C4-2B (cell line): Measurements from ENCODE around the gene TUBGCP5.

Experiments
- H3K27ac ChIP-seq: fragments of 450-650 bp; 2 replicates; pipeline ENCODE4 v1.5.1; 2017
- ZFX ChIP-seq: fragments of 450-650 bp; IDR thresholded peaks from 2 replicates; pipeline ENCODE4 v1.6.1; 2017
- TF ChIP-seq, protein P1 (sequence below): fragments of 450-650 bp; conservative IDR thresholded peaks from 2 replicates; pipeline ENCODE4 v1.5.1; 2017; ENCODE audit warnings: mild to moderate bottlenecking

TUBGCP5 gene

DNA sequence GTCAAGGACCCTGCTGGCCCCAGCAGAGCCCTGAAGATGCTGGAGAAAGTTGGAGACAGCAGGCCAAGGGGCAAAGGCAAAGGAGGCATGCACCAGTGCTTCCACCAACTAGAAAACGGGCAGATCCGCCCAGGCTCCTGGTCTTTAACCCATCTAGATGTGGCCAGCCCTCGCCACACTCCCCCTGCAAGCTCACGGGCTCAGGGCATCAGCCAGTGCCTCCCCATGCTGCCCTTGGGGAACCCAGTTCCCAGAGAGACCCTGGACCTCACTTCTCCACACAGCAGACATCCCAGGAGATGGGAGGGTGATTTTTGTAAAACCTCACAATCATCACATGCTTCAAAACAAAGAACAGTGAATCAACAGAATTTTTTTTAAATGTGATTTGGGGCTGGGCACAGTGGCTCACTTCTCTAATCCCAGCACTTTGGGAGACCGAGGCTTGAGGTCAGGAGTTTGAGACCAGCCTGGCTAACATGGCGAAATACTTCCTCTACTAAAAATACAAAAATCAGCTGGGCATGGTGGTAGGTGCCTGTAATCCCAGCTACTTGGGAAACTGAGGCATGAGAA lies 83.7 kb downstream of the TUBGCP5 start:
- H3K27ac ChIP-seq, result no peak overlapping the region
- TF ChIP-seq, protein P1, sequence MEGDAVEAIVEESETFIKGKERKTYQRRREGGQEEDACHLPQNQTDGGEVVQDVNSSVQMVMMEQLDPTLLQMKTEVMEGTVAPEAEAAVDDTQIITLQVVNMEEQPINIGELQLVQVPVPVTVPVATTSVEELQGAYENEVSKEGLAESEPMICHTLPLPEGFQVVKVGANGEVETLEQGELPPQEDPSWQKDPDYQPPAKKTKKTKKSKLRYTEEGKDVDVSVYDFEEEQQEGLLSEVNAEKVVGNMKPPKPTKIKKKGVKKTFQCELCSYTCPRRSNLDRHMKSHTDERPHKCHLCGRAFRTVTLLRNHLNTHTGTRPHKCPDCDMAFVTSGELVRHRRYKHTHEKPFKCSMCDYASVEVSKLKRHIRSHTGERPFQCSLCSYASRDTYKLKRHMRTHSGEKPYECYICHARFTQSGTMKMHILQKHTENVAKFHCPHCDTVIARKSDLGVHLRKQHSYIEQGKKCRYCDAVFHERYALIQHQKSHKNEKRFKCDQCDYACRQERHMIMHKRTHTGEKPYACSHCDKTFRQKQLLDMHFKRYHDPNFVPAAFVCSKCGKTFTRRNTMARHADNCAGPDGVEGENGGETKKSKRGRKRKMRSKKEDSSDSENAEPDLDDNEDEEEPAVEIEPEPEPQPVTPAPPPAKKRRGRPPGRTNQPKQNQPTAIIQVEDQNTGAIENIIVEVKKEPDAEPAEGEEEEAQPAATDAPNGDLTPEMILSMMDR, result no peak
- no peak for TF ChIP-seq ZFX

DNA sequence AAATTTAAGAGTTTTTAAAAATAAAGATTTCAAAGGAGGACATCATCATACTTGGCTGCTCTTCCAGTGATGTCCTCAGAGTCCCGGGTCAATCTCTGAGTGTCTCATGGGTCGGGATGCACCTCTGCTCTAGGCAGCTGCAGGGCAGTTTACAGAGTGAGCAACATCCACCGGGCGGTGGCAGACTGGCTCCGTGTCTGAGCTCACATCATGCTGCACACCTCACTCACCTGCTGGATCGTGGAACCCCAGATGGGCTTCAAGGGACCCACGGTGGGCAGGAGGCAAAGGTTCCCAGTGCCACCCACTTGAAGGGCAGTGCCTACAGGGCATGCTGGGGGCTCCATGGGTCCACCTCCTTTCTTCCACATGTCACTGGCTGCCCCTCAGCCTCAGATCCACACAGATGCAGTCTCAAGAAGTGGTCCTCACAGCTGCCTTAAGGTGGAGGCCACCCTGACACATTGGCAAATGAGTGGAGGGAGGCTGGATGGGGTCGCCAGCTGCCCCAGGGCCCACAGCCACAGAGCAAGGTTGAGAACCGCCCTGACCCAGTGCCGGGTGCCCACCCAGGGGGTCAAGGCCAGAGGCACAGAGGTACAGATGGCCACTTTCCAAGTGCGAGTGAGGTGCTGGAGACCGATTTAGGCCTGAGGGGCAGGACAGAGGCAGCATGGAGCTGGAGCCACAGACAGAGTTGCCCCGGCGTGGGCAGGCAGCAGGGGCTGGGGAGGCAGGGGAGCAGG lies 84.4 kb downstream of the TUBGCP5 start:
- TF ChIP-seq ZFX, result no peak
- TF ChIP-seq, protein P1, result no peak
- H3K27ac ChIP-seq, result no peak overlapping the region

DNA sequence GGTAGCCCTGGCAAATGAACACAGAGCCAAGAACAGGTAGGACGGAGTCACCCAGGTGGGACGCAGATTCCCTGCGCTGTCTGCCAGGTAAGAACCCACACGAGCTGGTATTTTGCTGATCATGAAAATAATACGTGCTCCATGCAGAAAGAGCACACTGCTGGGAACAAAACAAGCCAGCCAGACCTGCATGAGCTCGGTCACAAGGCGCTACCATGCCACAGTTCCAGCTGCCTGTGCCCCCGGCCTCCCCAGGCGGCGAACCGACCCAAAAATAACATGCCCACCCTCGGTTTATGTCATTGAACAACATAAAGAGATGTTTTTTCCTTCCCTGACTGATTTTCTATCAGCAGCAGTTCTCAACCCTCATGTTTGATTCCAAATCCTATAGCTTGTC lies 85.0 kb downstream of the TUBGCP5 start:
- no peak overlapping the region for H3K27ac ChIP-seq
- TF ChIP-seq ZFX, result no peak
- TF ChIP-seq, protein P1, result no peak

DNA sequence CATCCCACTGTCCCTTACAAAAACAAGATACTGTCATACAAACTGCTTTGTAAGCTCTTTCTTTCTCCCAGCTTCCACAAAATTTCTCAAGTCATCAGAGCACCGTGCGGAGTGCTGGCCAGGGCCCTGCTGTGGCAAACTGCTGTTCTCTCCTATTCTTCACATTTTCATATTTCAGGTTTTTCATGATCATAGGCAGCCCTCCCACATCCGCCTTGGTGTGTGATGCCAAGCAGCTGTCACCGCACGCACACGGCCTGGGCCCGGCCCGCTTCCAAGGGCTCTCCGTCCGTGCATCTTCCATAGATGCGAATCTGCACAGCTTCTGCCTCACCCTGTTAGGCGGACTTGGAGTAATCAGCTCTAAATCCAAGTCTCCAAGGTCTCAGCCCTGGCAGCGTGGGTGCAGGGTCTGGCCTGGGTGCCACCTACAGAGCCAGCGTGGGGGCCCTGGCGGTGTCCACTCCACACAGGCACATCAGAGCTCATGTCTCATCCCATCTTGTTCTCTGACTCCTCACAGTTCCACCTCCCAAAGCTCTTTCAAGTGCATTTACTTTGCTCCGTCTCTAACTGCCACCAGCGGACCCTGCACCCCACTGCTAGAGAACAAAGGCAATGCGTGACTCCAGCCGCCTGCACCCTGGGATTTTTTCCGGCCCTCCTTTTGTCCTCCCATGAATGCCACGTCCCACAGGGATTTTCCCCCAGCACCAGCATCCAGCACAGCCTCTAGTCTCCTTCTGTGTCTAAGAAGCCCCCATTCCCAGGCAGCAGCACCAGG lies 86.4 kb downstream of the TUBGCP5 start:
- TF ChIP-seq ZFX, result no peak
- TF ChIP-seq, protein P1, result no peak
- H3K27ac ChIP-seq, result no peak overlapping the region

DNA sequence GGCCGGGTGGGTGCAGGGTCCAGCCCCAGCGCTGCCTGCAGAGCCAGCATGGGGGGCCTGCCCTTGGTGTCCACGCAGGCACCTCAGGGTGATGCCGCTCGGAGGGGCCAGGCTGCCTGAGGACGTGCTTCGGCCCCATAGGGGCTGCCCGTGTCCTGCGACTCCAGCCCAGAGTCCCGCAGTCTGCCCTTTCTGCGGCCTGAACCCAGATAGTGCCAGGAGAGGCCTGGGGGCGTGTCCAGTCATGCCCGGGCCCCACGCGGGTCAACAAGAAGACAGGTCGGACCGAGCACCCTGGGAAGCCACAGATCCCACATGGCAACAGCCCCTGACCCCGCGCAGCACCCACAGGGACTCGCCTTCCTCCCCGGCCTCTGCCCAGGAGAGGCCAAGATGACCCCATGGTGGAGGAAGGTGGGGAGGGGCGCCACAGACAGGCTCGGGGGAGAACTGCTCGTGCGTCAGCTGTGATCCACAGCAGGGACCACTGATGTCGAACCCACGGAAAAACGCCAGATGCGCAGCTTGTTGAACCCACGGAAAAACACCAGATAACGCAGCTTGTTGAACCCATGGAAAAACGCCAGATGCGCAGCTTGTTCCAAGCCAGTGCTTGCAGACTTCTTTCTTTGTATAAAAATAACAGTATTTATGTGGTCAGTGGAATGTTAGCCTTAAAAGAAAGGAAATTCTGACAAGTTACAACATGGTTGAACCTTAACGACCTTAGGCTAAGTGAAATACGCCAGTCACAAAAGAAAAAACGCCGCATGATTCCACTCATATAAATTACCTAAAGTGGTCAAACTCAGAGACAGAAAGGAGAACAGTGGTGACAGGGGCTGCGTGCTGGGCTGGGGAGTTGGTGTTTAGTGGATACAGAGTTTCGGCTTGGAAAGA lies 87.7 kb downstream of the TUBGCP5 start:
- no peak for TF ChIP-seq ZFX
- TF ChIP-seq, protein P1, result no peak
- no peak overlapping the region for H3K27ac ChIP-seq

DNA sequence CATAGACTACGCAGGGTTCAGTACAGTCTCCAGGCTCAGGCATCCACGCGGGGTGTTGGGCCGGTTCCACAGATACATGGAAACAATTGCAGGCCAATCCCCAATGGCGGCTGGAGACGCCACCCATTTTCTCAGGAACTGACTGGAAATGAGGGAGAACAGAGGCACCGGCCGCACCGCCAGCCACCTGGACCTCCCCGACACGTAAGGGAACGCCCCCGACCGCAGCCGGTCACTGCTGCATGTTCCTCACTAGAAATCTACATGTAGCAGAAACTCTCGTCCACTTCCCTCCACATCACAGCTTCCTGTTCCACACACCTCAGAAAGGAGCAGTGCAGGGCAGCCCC lies 88.4 kb downstream of the TUBGCP5 start:
- no peak for TF ChIP-seq ZFX
- TF ChIP-seq, protein P1, result no peak
- H3K27ac ChIP-seq, result no peak overlapping the region
